HG02678 (cell line): ENCODE data around the gene ALPL.
"Not testable (repeated sequence)": the region's sequence is repeated elsewhere in the genome, so short reads cannot be mapped to it uniquely, and the experiment has no call there.

ENCODE experiments used
- ATAC-seq: cut with Tn5 transposase; IDR thresholded peaks from one replicate; pipeline ENCODE4 v1.9.1; 2021; ENCODE audit warnings: mild to moderate bottlenecking, moderate library complexity; ENCODE audit not compliant: unreplicated experiment

The ALPL gene

GRCh38 chr1:21509351-21510112, at the start of gene ALPL:
Gene ALPL, plus strand, starts transcription at chr1:21509423. Its CDS starts 44,659 bp downstream, at chr1:21554082.
- no peak for ATAC-seq

GRCh38 chr1:21465127-21465526, 44.1 kb upstream of the ALPL start:
- ATAC-seq, result not testable (repeated sequence)

GRCh38 chr1:21467946-21468345, 41.3 kb upstream of the ALPL start:
- not testable (repeated sequence) for ATAC-seq

GRCh38 chr1:21468599-21468998, 40.6 kb upstream of the ALPL start:
- no peak for ATAC-seq

GRCh38 chr1:21469581-21469980, 39.6 kb upstream of the ALPL start:
- ATAC-seq, result no peak

- no peak for ATAC-seq
These were observed 36.4 kb upstream of the ALPL start for GRCh38 chr1:21472861-21473260.

- no peak for ATAC-seq
These were observed 30.9 kb upstream of the ALPL start for GRCh38 chr1:21478356-21478755.

- ATAC-seq, result not testable (repeated sequence)
These were observed 25.3 kb upstream of the ALPL start for GRCh38 chr1:21483881-21484280.

- no peak for ATAC-seq
These were observed 20.1 kb upstream of the ALPL start for GRCh38 chr1:21489146-21489545.

- ATAC-seq, result no peak
These were observed 18.3 kb upstream of the ALPL start for GRCh38 chr1:21490774-21491487.

GRCh38 chr1:21491488-21492355, 17.5 kb upstream of the ALPL start:
- no peak for ATAC-seq

- ATAC-seq, result no peak
These were observed 16.9 kb upstream of the ALPL start for GRCh38 chr1:21492356-21492625.

- no peak for ATAC-seq
These were observed 15.0 kb upstream of the ALPL start for GRCh38 chr1:21494196-21494595.

- ATAC-seq, result no peak
These were observed 13.9 kb upstream of the ALPL start for GRCh38 chr1:21495225-21495820.

GRCh38 chr1:21496063-21496462, 13.2 kb upstream of the ALPL start:
- ATAC-seq, result no peak

GRCh38 chr1:21496886-21497285, 12.3 kb upstream of the ALPL start:
- no peak for ATAC-seq

GRCh38 chr1:21497466-21498061, 11.7 kb upstream of the ALPL start:
- ATAC-seq, result no peak

- no peak for ATAC-seq
These were observed 9.8 kb upstream of the ALPL start for GRCh38 chr1:21499283-21499950.

GRCh38 chr1:21503706-21504377, 5.4 kb upstream of the ALPL start:
- no peak for ATAC-seq

- no peak for ATAC-seq
These were observed 2.4 kb upstream of the ALPL start for GRCh38 chr1:21506804-21507203.
